Activated T-helper 17 cell treated with anti-CD3 and anti-CD28 coated beads, Interleukin-2, amount 50 U/mL, for 72 hours (primary cell): Measurements from ENCODE around the gene CRACR2A. TPM values are rescaled to one million over a fixed set of nuclear protein-coding genes. Genes with fewer than 3 reads are reported as not detected.

Experiments
- ATAC-seq: fragments of 150-1000 bp; cut with Tn5 transposase; replicated peaks from 2 replicates; pipeline ENCODE4 v1.10.0; 2021; ENCODE audit warnings: mild to moderate bottlenecking, moderate library complexity
- H3K27ac Mint-ChIP-seq: one replicate; pipeline ENCODE4 v1.8.0; 2022; ENCODE audit warnings: mixed read lengths
- H3K27me3 Mint-ChIP-seq: one replicate; pipeline ENCODE4 v1.8.0; 2022; ENCODE audit warnings: mixed read lengths
- H3K36me3 Mint-ChIP-seq: one replicate; pipeline ENCODE4 v1.8.0; 2022; ENCODE audit warnings: low read depth, mild to moderate bottlenecking, mixed read lengths
- H3K4me1 Mint-ChIP-seq: one replicate; pipeline ENCODE4 v1.8.0; 2022; ENCODE audit warnings: mixed read lengths
- H3K4me3 Mint-ChIP-seq: one replicate; pipeline ENCODE4 v1.8.0; 2022; ENCODE audit warnings: mild to moderate bottlenecking, mixed read lengths
- H3K9me3 Mint-ChIP-seq: one replicate; pipeline ENCODE4 v1.8.0; 2022; ENCODE audit warnings: mixed read lengths
- total RNA-seq, 2 donors: library from RNA; stranded (reverse); gene quantifications; one replicate each; pipeline ENCODE4 v1.2.3, GENCODE V29; 2022

CRACR2A gene
- 10 to 100 TPM; 39.4 to 46.3 TPM for total RNA-seq

- H3K9me3 Mint-ChIP-seq: no peaks in the 10 kb centered on the region
- no peaks in the 10 kb centered on the region for H3K27me3 Mint-ChIP-seq
- H3K4me1 Mint-ChIP-seq: peaks cover 33% of the 10 kb centered on the region
- peaks cover 42% of the 10 kb centered on the region for H3K36me3 Mint-ChIP-seq
- H3K27ac Mint-ChIP-seq: peak within 1 kb of the TSS; percentile 99
- peak; percentile 63 for ATAC-seq
- peak within 1 kb of the TSS; percentile 95 for H3K4me3 Mint-ChIP-seq
These were observed at the start of gene CRACR2A for GRCh38 chr12:3752741-3753486. TSS of gene CRACR2A (minus strand) at chr12:3753109. CDS start at chr12:3696999, 56,110 bp downstream.

- Mint-ChIP-seq H3K27ac (no peak overlapping the region), H3K36me3 (peaks cover 19% of the 10 kb centered on the region), H3K4me3 (no peak overlapping the region), H3K9me3 (no peaks in the 10 kb centered on the region), H3K27me3 (no peaks in the 10 kb centered on the region), H3K4me1 (no peaks in the 10 kb centered on the region)
- ATAC-seq: no peak
These were observed 44.7 kb upstream of the CRACR2A start for GRCh38 chr12:3797531-3798048.

- no peak overlapping the region for H3K4me3 Mint-ChIP-seq
- no peak for ATAC-seq
These were observed 42.7 kb upstream of the CRACR2A start for GRCh38 chr12:3795492-3796133.

GRCh38 chr12:3795066-3795465 lies 42.2 kb upstream of the CRACR2A start:
- Mint-ChIP-seq H3K9me3 (no peaks in the 10 kb centered on the region), H3K4me3 (no peak overlapping the region)
- no peak for ATAC-seq

More at GRCh38 chr12:3795492-3796133, 42.7 kb upstream of the CRACR2A start:
- peaks cover 23% of the 10 kb centered on the region for H3K36me3 Mint-ChIP-seq
- no peak overlapping the region for H3K27ac Mint-ChIP-seq
- no peaks in the 10 kb centered on the region for H3K27me3 Mint-ChIP-seq
- H3K9me3 Mint-ChIP-seq: no peaks in the 10 kb centered on the region
- H3K4me1 Mint-ChIP-seq: no peaks in the 10 kb centered on the region

GRCh38 chr12:3792623-3793288 lies 39.8 kb upstream of the CRACR2A start:
- no peak overlapping the region for H3K27ac Mint-ChIP-seq
- no peaks in the 10 kb centered on the region for H3K27me3 Mint-ChIP-seq
- ATAC-seq: no peak
- no peaks in the 10 kb centered on the region for H3K9me3 Mint-ChIP-seq
- peaks cover 12% of the 10 kb centered on the region for H3K36me3 Mint-ChIP-seq
- H3K4me3 Mint-ChIP-seq: no peak overlapping the region
- no peaks in the 10 kb centered on the region for H3K4me1 Mint-ChIP-seq

More at GRCh38 chr12:3795066-3795465, 42.2 kb upstream of the CRACR2A start:
- Mint-ChIP-seq H3K4me1 (no peaks in the 10 kb centered on the region), H3K36me3 (peaks cover 23% of the 10 kb centered on the region), H3K27ac (no peak overlapping the region), H3K27me3 (no peaks in the 10 kb centered on the region)

- Mint-ChIP-seq H3K36me3 (peaks cover 16% of the 10 kb centered on the region), H3K4me3 (no peak overlapping the region), H3K27ac (no peak overlapping the region), H3K9me3 (no peaks in the 10 kb centered on the region), H3K27me3 (no peaks in the 10 kb centered on the region), H3K4me1 (no peaks in the 10 kb centered on the region)
- ATAC-seq: no peak
These were observed 38.5 kb upstream of the CRACR2A start for GRCh38 chr12:3791256-3791874.

GRCh38 chr12:3790642-3791041 lies 37.7 kb upstream of the CRACR2A start:
- no peak overlapping the region for H3K27ac Mint-ChIP-seq
- no peak overlapping the region for H3K4me3 Mint-ChIP-seq
- H3K9me3 Mint-ChIP-seq: no peaks in the 10 kb centered on the region
- no peaks in the 10 kb centered on the region for H3K4me1 Mint-ChIP-seq
- no peaks in the 10 kb centered on the region for H3K27me3 Mint-ChIP-seq
- ATAC-seq: no peak
- peaks cover 16% of the 10 kb centered on the region for H3K36me3 Mint-ChIP-seq

GRCh38 chr12:3789838-3790237 lies 36.9 kb upstream of the CRACR2A start:
- ATAC-seq: no peak
- peaks cover 16% of the 10 kb centered on the region for H3K36me3 Mint-ChIP-seq
- H3K27me3 Mint-ChIP-seq: no peaks in the 10 kb centered on the region
- no peak overlapping the region for H3K27ac Mint-ChIP-seq
- H3K4me1 Mint-ChIP-seq: no peaks in the 10 kb centered on the region
- H3K9me3 Mint-ChIP-seq: no peaks in the 10 kb centered on the region
- H3K4me3 Mint-ChIP-seq: no peak overlapping the region

- peaks cover 4% of the 10 kb centered on the region for H3K4me1 Mint-ChIP-seq
- peak; percentile 48 for ATAC-seq
- H3K9me3 Mint-ChIP-seq: no peaks in the 10 kb centered on the region
- H3K27me3 Mint-ChIP-seq: no peaks in the 10 kb centered on the region
- no peaks in the 10 kb centered on the region for H3K36me3 Mint-ChIP-seq
- no peak overlapping the region for H3K27ac Mint-ChIP-seq
- H3K4me3 Mint-ChIP-seq: no peak overlapping the region
These were observed 24.4 kb upstream of the CRACR2A start for GRCh38 chr12:3777206-3777809.

- no peak overlapping the region for H3K27ac Mint-ChIP-seq
- no peaks in the 10 kb centered on the region for H3K27me3 Mint-ChIP-seq
- no peaks in the 10 kb centered on the region for H3K9me3 Mint-ChIP-seq
- H3K4me3 Mint-ChIP-seq: no peak overlapping the region
- no peaks in the 10 kb centered on the region for H3K36me3 Mint-ChIP-seq
- peak; percentile 83 for ATAC-seq
- peaks cover 8% of the 10 kb centered on the region for H3K4me1 Mint-ChIP-seq
These were observed 22.6 kb upstream of the CRACR2A start for GRCh38 chr12:3775385-3776035.

- H3K4me3 Mint-ChIP-seq: no peak overlapping the region
- H3K27me3 Mint-ChIP-seq: no peaks in the 10 kb centered on the region
- no peaks in the 10 kb centered on the region for H3K9me3 Mint-ChIP-seq
- peak overlapping the region; percentile 53 for H3K27ac Mint-ChIP-seq
- peaks cover 8% of the 10 kb centered on the region for H3K4me1 Mint-ChIP-seq
- H3K36me3 Mint-ChIP-seq: no peaks in the 10 kb centered on the region
- ATAC-seq: peak; percentile 47
These were observed 19.5 kb upstream of the CRACR2A start for GRCh38 chr12:3772380-3772779.

GRCh38 chr12:3771853-3772252 lies 18.9 kb upstream of the CRACR2A start:
- no peaks in the 10 kb centered on the region for H3K36me3 Mint-ChIP-seq
- H3K27me3 Mint-ChIP-seq: no peaks in the 10 kb centered on the region
- ATAC-seq: peak; percentile 60
- H3K27ac Mint-ChIP-seq: peak overlapping the region; percentile 53
- H3K4me3 Mint-ChIP-seq: no peak overlapping the region
- no peaks in the 10 kb centered on the region for H3K9me3 Mint-ChIP-seq
- peaks cover 8% of the 10 kb centered on the region for H3K4me1 Mint-ChIP-seq

GRCh38 chr12:3770891-3771290 lies 18.0 kb upstream of the CRACR2A start:
- no peaks in the 10 kb centered on the region for H3K27me3 Mint-ChIP-seq
- H3K36me3 Mint-ChIP-seq: no peaks in the 10 kb centered on the region
- no peak overlapping the region for H3K27ac Mint-ChIP-seq
- ATAC-seq: no peak
- H3K4me1 Mint-ChIP-seq: peaks cover 8% of the 10 kb centered on the region
- H3K4me3 Mint-ChIP-seq: no peak overlapping the region
- H3K9me3 Mint-ChIP-seq: no peaks in the 10 kb centered on the region
